ENCODE measurements around the gene DCC. TPM values are rescaled to one million over a fixed set of nuclear protein-coding genes. Genes with fewer than 3 reads are reported as not detected.

Gene DCC
- total and polyA plus RNA-seq, 9 of the 15 experiments (the other 6 are each of a cell fraction or from before 2014, with no cell fraction given): not detected

DNA sequence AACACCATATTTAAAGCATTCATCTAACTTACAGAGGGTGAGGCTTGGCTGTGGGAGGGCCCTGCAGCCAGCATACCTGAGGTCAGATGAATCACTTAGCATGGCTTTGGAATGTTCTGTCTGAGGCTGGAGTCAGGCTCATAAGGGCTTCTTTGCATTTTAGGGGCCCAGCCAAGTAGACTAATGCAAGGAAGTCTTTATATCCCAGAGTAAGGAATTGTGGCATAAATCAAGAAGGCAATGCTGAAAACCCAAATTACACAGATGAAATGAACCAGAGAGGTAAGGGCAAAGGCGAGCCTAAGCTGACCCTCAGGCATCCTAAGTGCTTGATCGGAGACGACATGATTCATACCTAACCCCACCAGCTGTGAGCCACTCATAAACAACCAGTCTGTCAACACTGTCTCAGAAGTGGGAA, 383.6 kb downstream of the DCC start:
- H3K27ac ChIP-seq (ENCODE audit: extremely low read depth, low read depth, low read length): no peak overlapping the region
- WGBS (ENCODE audit: insufficient coverage, low coverage, missing lambda C conversion rate): 0% methylated on average over 3 of the region's 3 CpGs
- POLR2A ChIA-PET: no interaction called here

More for the DNA sequence above, 383.6 kb downstream of the DCC start:
- H3K9me3 ChIP-seq (replicated peaks; ENCODE audit: control insufficient read depth, insufficient read depth, low read depth, low read length): no peaks in the 10 kb centered on the region
- in situ Hi-C loops (cut with MboI): no loop called here
- H3K27me3 ChIP-seq (ENCODE audit: control insufficient read depth in 2 of 2, insufficient read depth in 2 of 2, low read length in 2 of 2): no peaks in the 10 kb centered on the region
- FAIRE-seq: no peak
- CTCF ChIA-PET (ENCODE audit: low intra/inter-chr PET ratio): no interaction called here
- no peak overlapping the region for H3K4me3 ChIP-seq
- no TSS peak for BruUV-seq (replicated peaks)
- no peak for ATAC-seq
- H3K9ac ChIP-seq (ENCODE audit: insufficient read depth in 1 of 2, low read depth in 2 of 2, low read length in 2 of 2): no peak overlapping the region
- no peak overlapping the region for H2AFZ ChIP-seq (ENCODE audit: low read depth, low read length)
- no peaks in the 10 kb centered on the region for H3K36me3 ChIP-seq (ENCODE audit: control insufficient read depth, insufficient read depth, low read length)
- no peak for DNase-seq (ENCODE audit: extremely low read depth in 1 of 4, low spot score in 3 of 4)
- no peak for TF ChIP-seq DNMT1 (IDR thresholded peaks at IDR 0.05)
- no peak for TF ChIP-seq CAMTA2 (CRISPR knock-in tag; conservative IDR thresholded peaks at IDR 0.05)
- TF ChIP-seq GATAD2B (IDR thresholded peaks at IDR 0.05; ENCODE audit: borderline replicate concordance): no peak
- no peak for TF ChIP-seq SREBF1 (IDR thresholded peaks at IDR 0.05; ENCODE audit: borderline replicate concordance, low read depth, low read length)
- TF ChIP-seq BRD9 (IDR thresholded peaks at IDR 0.05; ENCODE audit: low read depth, partially characterized antibody): no peak
- TF ChIP-seq BMI1 (IDR thresholded peaks at IDR 0.05; ENCODE audit: low read length): no peak
- TF ChIP-seq GABPB1 (CRISPR knock-in tag; IDR thresholded peaks at IDR 0.05): no peak
- no peak for TF ChIP-seq GTF2A2 (tag; IDR thresholded peaks at IDR 0.05)
- TF ChIP-seq CBX2 (IDR thresholded peaks at IDR 0.05; ENCODE audit: insufficient read depth, low read length, poor library complexity, severe bottlenecking): no peak
- TF ChIP-seq ZNF707 (CRISPR knock-in tag; conservative IDR thresholded peaks at IDR 0.05): no peak
- no peak for TF ChIP-seq ZNF655 (CRISPR knock-in tag; IDR thresholded peaks at IDR 0.05)
- TF ChIP-seq ZNF217 (CRISPR knock-in tag; IDR thresholded peaks at IDR 0.05): no peak
- no peak for TF ChIP-seq HNRNPLL (IDR thresholded peaks at IDR 0.05; ENCODE audit: low read depth, low read length, poor library complexity, severe bottlenecking)
- TF ChIP-seq THAP7 (CRISPR knock-in tag; IDR thresholded peaks at IDR 0.05): no peak
- TF ChIP-seq KDM5B (IDR thresholded peaks at IDR 0.05; ENCODE audit: insufficient replicate concordance, low read depth, low read length): no peak
- no peak for TF ChIP-seq EP300 (IDR thresholded peaks at IDR 0.05; ENCODE audit: low read length)
- no peak for TF ChIP-seq EGR1 (conservative IDR thresholded peaks at IDR 0.05)
- no peak for TF ChIP-seq COPS2 (conservative IDR thresholded peaks at IDR 0.05)
- TF ChIP-seq SMARCB1 (IDR thresholded peaks at IDR 0.05; ENCODE audit: insufficient read length, low read depth): no peak
- no peak overlapping the region for H3K4me2 ChIP-seq (ENCODE audit: insufficient read depth, low read length)
- no peaks in the 10 kb centered on the region for H3K79me2 ChIP-seq (ENCODE audit: control insufficient read depth, insufficient read depth, low read length)
- no peaks in the 10 kb centered on the region for H3K9me1 ChIP-seq (ENCODE audit: control insufficient read depth, insufficient read depth, low read length)
- no peaks in the 10 kb centered on the region for H3K4me1 ChIP-seq (replicated peaks in 1 of 2; ENCODE audit: control insufficient read depth in 2 of 2, insufficient read depth in 2 of 2, low read length in 2 of 2)
- no peaks in the 10 kb centered on the region for H4K20me1 ChIP-seq (replicated peaks; ENCODE audit: control insufficient read depth, insufficient read depth, low read length)
- intact Hi-C loops (cut with micrococcal nuclease): no loop called here

All from K562 (cell line).